Measurements from ENCODE around the gene CYSLTR1. TPM values are rescaled to one million over a fixed set of nuclear protein-coding genes. Genes with fewer than 3 reads are reported as not detected.
"Not testable (repeated sequence)": the region's sequence is repeated elsewhere in the genome, so short reads cannot be mapped to it uniquely, and the experiment has no call there.

The CYSLTR1 gene, protein sequence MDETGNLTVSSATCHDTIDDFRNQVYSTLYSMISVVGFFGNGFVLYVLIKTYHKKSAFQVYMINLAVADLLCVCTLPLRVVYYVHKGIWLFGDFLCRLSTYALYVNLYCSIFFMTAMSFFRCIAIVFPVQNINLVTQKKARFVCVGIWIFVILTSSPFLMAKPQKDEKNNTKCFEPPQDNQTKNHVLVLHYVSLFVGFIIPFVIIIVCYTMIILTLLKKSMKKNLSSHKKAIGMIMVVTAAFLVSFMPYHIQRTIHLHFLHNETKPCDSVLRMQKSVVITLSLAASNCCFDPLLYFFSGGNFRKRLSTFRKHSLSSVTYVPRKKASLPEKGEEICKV
- 4.7 TPM for total RNA-seq
- long read RNA-seq, partial matches to known transcripts, result 0 of 3 reads
- long read RNA-seq, other reads (novel, unspliced or antisense), result 0 of 3 reads

DNA sequence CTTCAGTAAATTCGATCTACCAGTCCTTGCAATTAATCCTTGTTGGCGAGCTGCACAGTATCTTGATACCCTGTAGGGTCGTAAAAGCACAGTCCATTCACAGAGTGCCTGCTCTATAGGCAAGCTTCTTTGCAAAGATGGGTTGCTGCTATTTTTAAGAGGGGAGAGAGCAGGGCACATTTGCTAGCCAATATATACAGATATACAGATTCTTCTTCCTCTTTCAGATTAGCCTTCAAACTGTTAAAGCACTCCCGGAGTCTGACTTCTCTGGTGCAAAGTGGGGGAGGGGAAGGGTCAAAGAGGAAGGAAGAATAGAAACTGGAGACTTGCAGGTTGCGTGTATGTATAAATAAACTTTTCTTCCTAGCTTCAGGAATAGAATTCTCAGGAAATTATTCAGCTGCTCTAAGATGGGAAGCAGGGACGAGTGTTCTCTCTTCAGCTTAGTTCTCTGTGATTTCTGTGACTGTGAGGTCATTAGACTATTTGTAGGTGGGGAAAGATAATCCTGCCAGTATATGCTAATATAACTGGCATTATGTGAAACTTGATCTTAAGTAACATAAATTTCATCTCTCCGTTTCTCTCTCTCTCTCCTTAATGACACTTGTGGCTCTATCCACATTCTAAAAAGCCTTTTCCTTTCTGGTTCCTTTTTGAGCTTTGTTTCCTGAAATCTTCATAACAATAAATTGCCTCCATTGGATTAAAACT, at the start of gene CYSLTR1:
Gene CYSLTR1, minus strand, starts transcription at position 242 of the 717 bp plus-strand sequence. CDS start 53,865 bp downstream, outside the sequence.
- no peak for DNase-seq (ENCODE audit: low spot score)

DNA sequence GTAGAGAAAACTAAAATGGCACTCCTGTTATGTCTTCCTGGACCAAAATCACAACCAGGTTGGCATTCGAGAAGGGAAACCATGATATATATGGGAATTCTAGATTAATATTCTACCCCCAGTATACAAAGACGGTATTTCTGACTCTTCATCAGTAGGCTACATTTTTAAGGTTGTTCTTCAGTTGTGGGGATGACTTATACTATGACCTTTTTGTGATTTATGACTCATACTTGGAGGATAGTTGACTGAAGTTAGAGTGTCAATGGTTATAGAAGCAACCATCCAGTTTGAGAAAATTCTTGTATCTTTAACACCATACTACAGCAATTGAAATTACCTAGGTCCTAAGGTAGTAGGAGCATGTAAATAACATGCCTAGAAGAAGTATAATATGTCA, 49.8 kb upstream of the CYSLTR1 start:
- DNase-seq (ENCODE audit: low spot score), result no peak

DNA sequence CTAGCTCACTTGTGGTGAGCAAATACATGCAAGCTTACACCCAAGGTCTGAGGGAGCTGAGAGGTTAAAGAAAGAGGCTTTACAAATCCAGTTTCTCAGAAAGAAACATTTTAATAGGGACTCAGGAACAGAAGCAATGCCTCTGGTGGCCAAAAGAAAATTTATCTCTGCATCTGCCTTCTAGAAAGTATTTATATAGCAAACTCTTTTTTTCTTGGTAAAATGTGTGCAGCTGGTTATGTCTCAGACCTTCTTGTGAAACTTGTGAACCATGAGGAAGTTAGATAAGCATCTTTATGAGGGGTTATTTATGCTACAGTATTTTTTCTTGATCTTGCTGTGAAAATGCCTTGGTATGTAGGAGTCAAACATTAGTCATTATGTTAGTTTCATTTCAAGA, 48.5 kb upstream of the CYSLTR1 start:
- DNase-seq (ENCODE audit: low spot score), result no peak

DNA sequence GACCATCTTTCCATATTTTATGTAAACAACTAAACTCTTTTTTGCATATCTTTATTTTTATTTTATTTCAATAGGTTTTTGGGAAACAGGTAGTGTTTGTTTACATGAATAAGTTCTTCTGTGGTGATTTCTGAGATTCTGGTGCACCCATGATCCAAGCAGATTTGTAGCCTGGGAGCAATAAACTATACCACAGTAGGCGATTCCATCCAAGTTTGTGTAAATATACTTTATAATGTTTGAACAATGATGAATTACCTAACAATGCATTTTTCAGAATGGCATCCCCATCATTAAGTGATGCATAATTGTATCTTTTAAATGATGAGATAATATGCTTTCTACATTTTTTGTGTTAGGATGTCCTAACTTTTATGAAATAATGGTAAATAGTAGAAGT, 39.2 kb upstream of the CYSLTR1 start:
- no peak for DNase-seq (ENCODE audit: low spot score)

DNA sequence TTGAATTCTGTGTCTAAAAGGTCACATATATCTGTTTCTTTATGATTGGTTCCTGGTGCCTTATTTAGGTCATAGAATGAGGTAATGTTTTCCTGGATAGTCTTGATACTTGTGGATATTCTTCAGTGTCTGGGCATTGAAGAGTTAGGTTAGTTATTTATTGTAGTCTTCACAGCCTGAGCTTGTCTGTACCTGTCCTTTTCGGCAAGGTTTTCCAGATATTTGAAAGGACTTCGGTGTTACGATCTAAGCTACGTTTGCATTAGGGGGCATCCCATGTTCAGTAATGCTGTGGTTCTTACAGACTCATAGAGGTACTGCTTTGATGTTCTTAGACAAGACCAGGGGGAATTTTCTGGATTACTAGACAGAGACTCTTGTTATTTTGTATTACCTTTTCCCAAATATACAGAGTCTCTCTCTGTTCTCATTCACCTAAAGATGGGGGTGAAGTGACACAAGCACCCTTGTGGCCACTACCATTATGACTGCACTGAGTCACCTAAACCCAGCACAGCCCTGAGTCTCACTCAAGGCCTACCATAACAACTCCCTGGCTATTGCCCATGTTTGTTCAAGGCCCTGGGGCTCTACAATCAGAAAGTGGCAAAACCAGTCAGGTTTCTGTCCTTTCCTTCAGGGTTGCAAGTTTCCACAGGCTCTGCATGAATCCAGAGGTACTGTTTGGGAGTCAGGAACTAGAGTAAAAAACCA, 30.1 kb upstream of the CYSLTR1 start:
- DNase-seq (ENCODE audit: low spot score), result no peak

DNA sequence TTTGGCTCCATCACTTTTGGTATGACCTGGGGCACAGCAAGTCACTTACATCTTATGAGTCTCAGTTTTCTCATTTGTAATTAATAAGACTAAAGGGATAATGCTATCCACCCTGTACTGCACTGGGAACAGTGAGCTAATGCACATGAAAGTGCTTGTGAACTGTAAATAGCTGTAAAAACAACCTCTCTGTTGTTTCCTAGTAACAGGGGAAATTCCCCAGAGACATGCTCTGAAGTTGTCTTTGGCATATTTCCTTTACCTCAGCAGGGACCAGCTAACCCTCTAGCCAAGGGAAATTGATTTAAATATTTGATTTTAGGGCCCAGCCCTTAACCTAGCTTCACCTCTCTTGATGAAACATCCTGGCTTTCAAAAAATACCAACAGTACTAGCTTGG, 6.1 kb upstream of the CYSLTR1 start:
- no peak for DNase-seq (ENCODE audit: low spot score)

DNA sequence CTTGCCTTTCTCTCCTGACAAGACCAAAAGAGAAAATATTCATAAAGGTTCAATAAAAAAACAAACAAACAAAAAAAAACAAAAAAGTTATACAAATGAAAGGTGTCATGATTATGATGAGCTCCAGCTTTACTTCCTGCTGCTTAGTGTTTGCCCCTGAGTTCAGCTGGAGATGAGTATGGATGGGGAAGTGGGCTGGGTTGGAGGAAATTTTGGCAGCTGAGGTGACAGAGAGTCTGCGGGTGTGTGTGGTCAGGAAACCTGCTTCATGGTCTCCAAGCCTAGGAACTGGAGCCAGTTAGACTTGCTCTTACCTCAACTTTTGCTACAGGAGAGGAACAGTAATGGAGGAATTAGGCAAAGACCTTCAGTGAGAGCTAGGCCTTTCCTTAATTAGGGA, 4.3 kb upstream of the CYSLTR1 start:
- DNase-seq (ENCODE audit: low spot score), result no peak

DNA sequence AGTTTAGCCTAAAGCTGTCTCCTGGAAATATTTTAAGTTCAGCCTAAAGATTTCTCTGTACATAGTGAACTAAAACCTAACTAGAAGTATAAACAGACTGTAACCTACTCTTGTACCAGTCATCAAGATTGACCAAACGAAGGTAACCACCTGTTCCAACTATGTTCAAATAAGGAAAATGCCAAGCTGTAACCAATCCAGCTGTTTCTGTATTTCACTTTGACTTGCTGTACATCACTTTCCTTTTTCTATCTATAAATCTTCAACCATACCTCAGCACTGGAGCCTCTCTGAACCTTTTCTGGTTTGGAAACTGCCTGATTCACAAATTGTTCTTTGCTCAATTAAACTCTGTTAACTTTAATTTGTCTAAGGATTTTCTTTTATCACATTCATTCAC, 3.1 kb upstream of the CYSLTR1 start:
- no peak for DNase-seq (ENCODE audit: low spot score)

DNA sequence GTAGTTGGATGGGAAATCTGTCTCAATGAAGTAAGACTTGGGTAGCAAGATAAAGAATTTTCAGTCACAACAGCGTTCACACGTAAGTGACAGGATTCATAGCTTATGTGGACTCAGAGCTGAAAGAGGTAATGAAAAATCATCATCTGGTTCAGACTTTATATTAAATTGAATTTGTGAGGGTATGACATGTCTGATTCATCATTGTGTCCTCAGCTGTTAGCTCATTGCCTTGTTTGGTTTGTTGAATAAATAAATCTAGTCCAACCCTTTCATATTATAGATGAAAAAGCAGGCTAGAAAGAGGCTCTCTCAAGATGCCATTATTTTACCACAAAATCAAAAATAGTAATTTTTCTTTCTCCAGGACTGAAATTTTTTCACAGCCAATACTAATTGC, 2.7 kb upstream of the CYSLTR1 start:
- DNase-seq (ENCODE audit: low spot score), result no peak

DNA sequence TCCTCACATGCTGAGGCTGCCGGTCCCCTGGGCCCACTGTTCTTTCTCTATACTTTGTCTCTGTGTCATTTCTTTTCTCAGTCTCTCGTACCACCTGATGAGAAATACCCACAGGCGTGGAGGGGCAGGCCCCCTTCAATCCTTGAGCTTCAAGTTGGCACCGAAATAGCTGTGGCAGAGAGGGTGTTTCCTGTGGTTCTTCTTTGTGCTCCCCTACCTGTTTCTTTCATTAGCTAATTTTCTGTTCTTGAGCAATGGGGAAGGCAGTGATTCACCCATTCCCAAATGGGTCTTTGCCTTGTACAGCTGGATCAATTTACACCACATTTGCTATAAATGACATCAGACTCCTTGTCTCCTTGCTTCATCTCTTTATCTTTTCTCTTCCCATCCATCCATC, 2.1 kb upstream of the CYSLTR1 start:
- no peak for DNase-seq (ENCODE audit: low spot score)

DNA sequence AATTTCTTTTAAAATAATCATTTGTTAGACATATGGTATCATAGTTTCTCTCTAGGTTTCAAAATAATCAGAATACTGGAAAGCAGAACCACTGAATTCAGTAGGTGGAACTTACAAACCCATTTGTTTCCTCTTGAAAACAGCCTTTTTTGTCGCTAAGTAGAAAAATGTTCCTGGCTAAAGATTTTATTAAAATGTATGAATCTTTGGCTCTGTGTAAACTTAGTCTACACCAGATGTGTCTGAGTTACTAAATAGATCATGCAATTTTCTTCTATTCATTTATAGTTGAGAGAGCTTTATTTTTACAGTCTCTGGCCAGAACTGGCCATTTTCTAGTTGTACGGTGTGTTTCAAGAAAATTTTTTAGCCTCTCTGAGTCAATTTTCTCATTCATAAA, 1.0 kb downstream of the CYSLTR1 start:
- DNase-seq (ENCODE audit: low spot score), result no peak

DNA sequence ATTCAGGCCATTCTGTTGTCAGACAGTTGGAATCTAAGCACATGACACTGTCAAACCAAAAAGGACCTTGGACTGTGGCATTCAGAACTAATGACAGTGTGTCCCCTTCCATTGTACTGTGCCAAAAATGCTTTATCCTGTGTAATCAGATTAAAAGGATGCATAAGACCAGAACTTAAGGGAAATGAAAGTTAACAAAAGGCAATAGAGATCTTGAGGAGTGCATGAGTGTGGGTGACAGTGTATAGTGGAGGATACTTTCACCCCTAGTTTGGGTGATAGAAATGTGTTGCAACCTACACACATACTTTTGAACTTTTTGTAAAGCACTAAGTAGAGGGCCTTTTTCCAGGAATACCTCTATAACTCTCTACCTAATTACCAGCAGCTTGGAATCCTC, 4.5 kb downstream of the CYSLTR1 start:
- no peak for DNase-seq (ENCODE audit: low spot score)

DNA sequence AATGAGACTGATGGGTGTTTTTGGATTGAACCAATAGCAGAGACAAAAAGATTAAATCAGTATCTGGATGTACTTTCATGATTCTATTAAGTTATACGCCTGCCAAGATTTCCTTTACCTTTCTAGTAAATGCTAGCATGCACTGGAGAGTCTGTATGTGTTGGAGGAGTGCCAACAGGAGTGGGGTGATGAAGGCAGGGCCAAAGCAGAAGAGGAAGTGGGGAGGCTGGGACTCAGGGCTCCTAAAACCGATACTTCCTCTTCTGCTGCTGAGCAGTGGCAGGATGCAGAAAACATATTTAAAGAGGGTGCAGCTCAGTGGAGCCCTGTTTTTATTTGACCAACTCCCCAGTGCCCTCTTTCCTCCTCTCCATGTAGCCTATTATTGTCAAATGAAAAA, 5.6 kb downstream of the CYSLTR1 start:
- no peak for DNase-seq (ENCODE audit: low spot score)

DNA sequence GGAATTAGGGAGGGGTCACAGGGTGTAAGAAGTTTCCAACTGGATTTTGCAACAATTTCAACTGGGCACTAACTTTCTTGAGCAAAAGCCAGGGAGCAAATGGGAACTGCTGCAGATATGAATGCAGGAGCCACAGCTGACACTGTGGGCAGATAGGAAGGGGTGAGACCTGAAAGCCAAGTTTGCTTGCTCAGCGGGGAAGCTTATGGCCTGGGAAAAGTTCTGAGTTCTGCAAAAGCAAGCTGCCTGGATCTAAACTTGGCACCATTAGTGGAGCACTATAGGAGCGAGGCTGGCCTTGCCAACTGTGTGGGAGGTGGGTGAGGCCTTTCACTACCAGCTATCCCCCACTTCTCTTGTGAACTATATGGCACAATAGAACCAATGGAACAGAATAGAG, 11.1 kb downstream of the CYSLTR1 start:
- no peak for DNase-seq (ENCODE audit: low spot score)

DNA sequence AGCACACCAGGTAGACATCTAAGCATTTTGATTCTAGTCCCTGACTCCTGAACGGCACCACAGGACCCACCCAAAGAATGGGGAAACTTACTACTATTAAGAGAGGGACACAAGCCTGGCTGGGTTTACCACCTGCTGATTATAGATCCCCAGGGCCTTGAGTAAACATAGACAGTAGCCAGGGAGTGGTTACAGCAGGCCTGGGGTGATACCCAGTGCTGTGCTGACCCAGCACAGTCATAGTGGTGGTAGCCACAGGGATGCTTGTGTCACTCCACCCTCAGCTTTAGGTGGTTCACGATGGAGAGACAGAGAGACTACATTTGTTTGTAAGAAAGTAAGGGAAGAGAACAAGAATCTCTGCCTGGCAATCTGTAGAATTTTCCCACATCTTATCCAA, 11.7 kb downstream of the CYSLTR1 start:
- no peak for DNase-seq (ENCODE audit: low spot score)

DNA sequence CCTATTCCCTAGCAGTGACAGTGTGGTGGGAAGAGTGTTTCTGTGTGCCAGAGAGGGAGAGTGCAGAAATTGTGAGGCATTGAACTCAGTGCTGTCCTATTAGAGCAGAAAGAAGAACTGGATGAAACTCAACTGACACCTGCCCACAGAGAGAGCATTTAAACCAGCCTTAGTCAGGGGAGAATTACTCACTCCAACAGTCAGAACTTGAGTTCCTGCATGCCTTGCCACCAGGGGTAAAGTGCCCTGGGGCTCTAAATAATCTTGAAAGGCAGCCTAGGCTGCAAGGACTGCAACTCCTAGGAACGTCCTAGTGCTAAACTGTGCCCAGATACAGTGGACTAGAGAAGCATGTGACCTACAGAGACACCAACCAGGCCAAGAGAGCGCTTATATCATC, 12.8 kb downstream of the CYSLTR1 start:
- DNase-seq (ENCODE audit: low spot score), result no peak

DNA sequence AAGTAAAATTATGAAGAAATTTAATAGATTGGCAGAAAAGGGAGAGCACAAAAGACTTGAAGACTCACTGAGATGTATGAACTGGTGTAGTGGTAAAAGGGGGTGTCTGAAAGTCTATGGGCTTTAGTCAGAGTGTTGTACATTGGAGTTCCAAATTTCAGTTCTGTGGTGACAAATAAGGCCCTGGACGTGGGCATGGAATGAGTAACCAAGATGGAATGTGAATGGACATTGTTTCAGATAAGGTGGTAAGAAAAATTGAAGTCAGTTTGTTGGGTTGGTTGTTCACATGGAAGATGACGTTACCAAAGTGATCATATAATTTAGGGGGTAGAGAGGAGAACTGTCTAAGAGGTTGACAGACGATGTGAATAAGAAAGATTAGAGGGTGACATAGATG, 13.9 kb downstream of the CYSLTR1 start:
- DNase-seq (ENCODE audit: low spot score), result no peak

DNA sequence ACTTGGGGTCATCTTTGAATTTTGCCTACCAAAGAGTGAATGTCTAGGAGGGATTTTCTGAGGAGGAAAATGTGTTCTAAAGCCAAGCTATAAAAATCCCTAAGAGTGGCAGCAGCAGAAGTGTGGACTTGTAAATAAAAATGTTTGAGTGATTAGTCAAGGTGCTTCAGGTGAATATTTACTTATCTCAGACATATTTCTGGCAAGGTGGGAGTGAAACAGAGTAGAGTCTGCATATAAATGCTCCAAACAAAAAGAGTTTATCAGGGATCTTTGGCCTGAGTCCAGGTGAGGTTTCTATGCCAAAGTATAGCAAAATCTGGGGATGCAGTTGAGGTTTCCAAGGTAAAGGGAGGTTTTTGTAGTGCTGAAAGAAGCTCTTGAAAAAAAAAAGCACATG, 19.7 kb downstream of the CYSLTR1 start:
- no peak for DNase-seq (ENCODE audit: low spot score)

DNA sequence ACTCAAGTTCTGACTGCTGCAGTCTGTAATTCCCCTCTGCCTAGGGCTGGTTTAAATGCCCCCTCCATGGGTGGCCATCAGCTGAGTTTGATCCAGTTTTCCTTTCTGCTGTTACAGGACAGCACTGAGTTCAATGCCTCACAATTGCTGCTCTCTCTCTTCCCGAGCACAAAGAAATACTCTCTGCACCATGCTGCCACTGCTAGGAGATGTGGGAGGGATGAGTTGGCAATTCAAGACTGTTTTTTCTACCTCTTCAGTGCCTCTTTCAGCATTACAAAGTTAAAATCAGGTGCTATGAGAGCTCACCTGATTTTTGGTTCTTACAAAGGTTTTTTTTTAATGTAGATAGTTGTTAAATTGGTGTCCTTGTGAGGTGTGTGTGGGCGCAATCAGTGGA, 24.3 kb downstream of the CYSLTR1 start:
- DNase-seq (ENCODE audit: low spot score), result no peak

DNA sequence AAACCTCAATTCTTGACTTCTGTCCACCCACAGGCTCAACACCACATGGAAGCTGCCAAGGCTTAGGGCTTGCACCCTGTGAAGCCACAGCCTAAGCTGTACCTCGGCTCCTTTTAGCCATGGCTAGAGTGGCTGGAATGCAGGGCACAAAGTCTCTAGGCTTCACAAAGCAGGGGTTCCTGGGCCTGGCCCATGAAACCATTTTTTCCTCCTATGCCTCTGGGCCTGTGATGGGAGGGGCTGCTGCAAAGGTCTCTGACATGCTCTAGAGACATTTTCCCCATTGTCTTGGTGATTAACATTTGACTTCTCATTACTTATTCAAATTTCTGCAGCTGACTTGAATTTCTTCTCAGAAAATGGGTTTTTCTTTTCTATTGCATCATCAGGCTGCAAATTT, 26.5 kb downstream of the CYSLTR1 start:
- not testable (repeated sequence) for DNase-seq (ENCODE audit: low spot score)

DNA sequence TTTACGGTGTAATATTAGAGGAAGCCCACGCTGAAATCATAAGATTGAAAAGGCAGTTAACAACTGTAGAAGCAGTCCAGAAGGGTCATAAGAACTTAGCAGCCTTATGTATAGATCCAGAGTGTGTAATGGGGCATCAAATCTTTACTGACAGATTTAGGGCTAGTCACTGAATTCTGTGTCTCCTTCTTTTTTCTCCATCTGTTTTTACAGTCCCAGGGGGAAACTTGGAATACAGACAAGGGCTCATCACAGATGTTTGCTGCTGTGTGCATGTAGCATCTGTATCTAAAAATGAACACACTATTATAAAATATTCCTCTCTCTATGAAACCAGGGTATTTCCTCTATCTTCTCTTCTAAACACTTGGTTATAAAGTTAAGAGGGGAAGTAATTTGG, 43.9 kb downstream of the CYSLTR1 start:
- no peak for DNase-seq (ENCODE audit: low spot score)

DNA sequence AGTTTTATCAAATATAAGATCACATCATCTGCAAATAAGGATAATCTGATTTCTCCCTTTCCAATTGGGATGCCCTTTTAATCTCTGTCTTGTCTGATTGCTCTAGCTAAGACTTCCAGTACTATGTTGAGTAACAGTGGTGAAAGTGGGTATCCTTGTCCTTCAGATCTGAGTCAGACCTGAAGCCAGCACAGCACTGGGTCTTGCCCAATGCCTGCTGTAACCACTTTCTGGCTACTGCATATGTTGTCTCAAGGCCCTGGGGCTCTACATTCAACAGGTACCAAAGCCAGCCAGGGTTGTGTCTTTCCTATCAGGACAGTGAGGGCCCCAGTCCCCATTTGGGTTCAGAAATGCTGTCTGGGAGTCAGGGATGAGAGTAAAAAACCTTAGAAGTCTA, 90.3 kb downstream of the CYSLTR1 start:
- DNase-seq (ENCODE audit: low spot score), result no peak
